Measurements from ENCODE around the gene ILF3. TPM values are rescaled to one million over a fixed set of nuclear protein-coding genes. Genes with fewer than 3 reads are reported as not detected.

Gene ILF3
- total and polyA plus RNA-seq, 2 donors (not counting 3 experiments of a cell fraction or from before 2014, with no cell fraction given), result 186 to 459 TPM

GRCh38 chr19:10720607-10721125 lies 66.5 kb downstream of the ILF3 start:
- no TSS peak for BruUV-seq (replicated peaks)
- FAIRE-seq, result no peak
- TF ChIP-seq GATA2 (IDR thresholded peaks at IDR 0.05; ENCODE audit: insufficient read depth, insufficient read length, low read depth, low read length), result no peak
- no peak for TF ChIP-seq MYC (IDR thresholded peaks at IDR 0.05; ENCODE audit: low read depth, low read length)
- no peak for TF ChIP-seq FOS (IDR thresholded peaks at IDR 0.05; ENCODE audit: borderline replicate concordance, insufficient read depth, low read length)
- no peak for TF ChIP-seq POLR2A (IDR thresholded peaks at IDR 0.05; ENCODE audit: low read depth, low read length)
- no peak for TF ChIP-seq POLR2AphosphoS5 (IDR thresholded peaks at IDR 0.05; ENCODE audit: insufficient read depth, low read depth, low read length)
- TF ChIP-seq EZH2 (IDR thresholded peaks at IDR 0.05; ENCODE audit: borderline replicate concordance, low read depth, low read length, severe bottlenecking), result no peak
- no peak for TF ChIP-seq JUN (IDR thresholded peaks at IDR 0.05; ENCODE audit: borderline replicate concordance, insufficient read depth, insufficient read length, low read depth)
- TF ChIP-seq MAX (IDR thresholded peaks at IDR 0.05; ENCODE audit: insufficient read depth, insufficient read length), result no peak
- TF ChIP-seq, protein P1, sequence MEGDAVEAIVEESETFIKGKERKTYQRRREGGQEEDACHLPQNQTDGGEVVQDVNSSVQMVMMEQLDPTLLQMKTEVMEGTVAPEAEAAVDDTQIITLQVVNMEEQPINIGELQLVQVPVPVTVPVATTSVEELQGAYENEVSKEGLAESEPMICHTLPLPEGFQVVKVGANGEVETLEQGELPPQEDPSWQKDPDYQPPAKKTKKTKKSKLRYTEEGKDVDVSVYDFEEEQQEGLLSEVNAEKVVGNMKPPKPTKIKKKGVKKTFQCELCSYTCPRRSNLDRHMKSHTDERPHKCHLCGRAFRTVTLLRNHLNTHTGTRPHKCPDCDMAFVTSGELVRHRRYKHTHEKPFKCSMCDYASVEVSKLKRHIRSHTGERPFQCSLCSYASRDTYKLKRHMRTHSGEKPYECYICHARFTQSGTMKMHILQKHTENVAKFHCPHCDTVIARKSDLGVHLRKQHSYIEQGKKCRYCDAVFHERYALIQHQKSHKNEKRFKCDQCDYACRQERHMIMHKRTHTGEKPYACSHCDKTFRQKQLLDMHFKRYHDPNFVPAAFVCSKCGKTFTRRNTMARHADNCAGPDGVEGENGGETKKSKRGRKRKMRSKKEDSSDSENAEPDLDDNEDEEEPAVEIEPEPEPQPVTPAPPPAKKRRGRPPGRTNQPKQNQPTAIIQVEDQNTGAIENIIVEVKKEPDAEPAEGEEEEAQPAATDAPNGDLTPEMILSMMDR (IDR thresholded peaks at IDR 0.05; ENCODE audit: extremely low read depth in 1 of 2, insufficient read depth in 1 of 2, low read depth in 1 of 2, low read length in 2 of 2), result no peak
- no peak overlapping the region for H3K9ac ChIP-seq (replicated peaks; ENCODE audit: extremely low read depth, insufficient read depth, low read length)
- H2AFZ ChIP-seq (ENCODE audit: low read depth, low read length), result no peak overlapping the region
- H3K79me2 ChIP-seq (ENCODE audit: control insufficient read depth, insufficient read depth, low read length), result peaks cover 74% of the 10 kb centered on the region
- CTCF ChIA-PET, result interaction anchor here (1.1 to 8.0 kb wide), 6 partner anchors 10 to 144 kb away, joined by 3 to 100 read pairs (median 19); partner anchors contain the start of gene TMED1
- intact Hi-C loops (cut with micrococcal nuclease), result no loop called here
- H3K27ac ChIP-seq (ENCODE audit: insufficient read depth, low read depth, low read length), result no peak overlapping the region
- no peaks in the 10 kb centered on the region for H3K9me1 ChIP-seq (replicated peaks; ENCODE audit: control insufficient read depth, extremely low read depth, insufficient read depth, low read length)
- POLR2A ChIA-PET, result interaction anchor here (0.6 kb wide), 1 partner anchor 86 kb away, joined by 7 read pairs; no protein-coding TSS in a partner anchor
- no peaks in the 10 kb centered on the region for H3K36me3 ChIP-seq (ENCODE audit: control insufficient read depth in 2 of 2, extremely low read depth in 1 of 2, insufficient read depth in 2 of 2, low read length in 2 of 2)
- peaks cover 3% of the 10 kb centered on the region for H4K20me1 ChIP-seq (replicated peaks; ENCODE audit: control insufficient read depth, extremely low read depth, insufficient read depth, low read length)
- H3K4me3 ChIP-seq (replicated peaks in 1 of 3; ENCODE audit: insufficient read depth in 1 of 3, low read depth in 1 of 3, low read length in 3 of 3), result no peak overlapping the region
- H3K27me3 ChIP-seq (ENCODE audit: control insufficient read depth in 2 of 2, insufficient read depth in 2 of 2, low read length in 2 of 2), result no peaks in the 10 kb centered on the region
- DNase-seq (ENCODE audit: low read depth, low spot score), result no peak
- no peak overlapping the region for H3K4me2 ChIP-seq (ENCODE audit: insufficient read depth, low read length)
- dilution Hi-C loops (cut with MboI; ENCODE audit: extremely low pct_ligation_motif_present, low sequenced_read_pairs), result no loop called here
- H3K4me1 ChIP-seq (ENCODE audit: control insufficient read depth, extremely low read depth, insufficient read depth, low read length), result peaks cover 13% of the 10 kb centered on the region
- H3K9me3 ChIP-seq (replicated peaks; ENCODE audit: control insufficient read depth, insufficient read depth, low read length), result no peaks in the 10 kb centered on the region
